C4-2B (cell line): ENCODE measurements around the gene HMGB2.

Experiments
- CTCF ChIP-seq: fragments of 450-650 bp; conservative IDR thresholded peaks from 2 replicates; pipeline ENCODE4 v1.5.1; 2017; ENCODE audit warnings: mild to moderate bottlenecking
- ZFX ChIP-seq: fragments of 450-650 bp; IDR thresholded peaks from 2 replicates; pipeline ENCODE4 v1.6.1; 2017

- no peak for TF ChIP-seq CTCF
- no peak for TF ChIP-seq ZFX
Measured at GRCh38 chr4:173362666-173363065, 28.5 kb upstream of the HMGB2 start.
